Panc1 (cell line): ENCODE data around the gene TTC38. TPM values are rescaled to one million over a fixed set of nuclear protein-coding genes. Genes with fewer than 3 reads are reported as not detected.

Experiments used
- ATAC-seq: fragments of 200-7000 bp; cut with Tn5 transposase; 2 replicates; pipeline ENCODE4 v1.9.1; 2020; ENCODE audit warnings: mild to moderate bottlenecking, moderate library complexity
- BruUV-seq: library from RNA; stranded (reverse); fragments of 400-500 nt; replicated peaks from 2 replicates; lab custom pipeline; 2021; lab: Mats Ljungman, UMichigan
- CTCF ChIA-PET: fragments of 300-600 bp; sonication (Branson Sonifier 250); formaldehyde crosslinking; loops from one replicate; lab custom pipeline; 2022; ENCODE audit warnings: antibody characterized with exemption; lab: Charles Lee
- POLR2A ChIA-PET: fragments of 300-600 bp; sonication (Branson Sonifier 250); formaldehyde crosslinking; loops from one replicate; lab custom pipeline; 2022; ENCODE audit warnings: antibody characterized with exemption; lab: Charles Lee
- DNase-seq: peaks from one replicate; pipeline ENCODE4 v3.0.0-alpha.2; 2010; ENCODE audit warnings: low read depth, low spot score
- H3K27ac ChIP-seq: 2 replicates; pipeline ENCODE4 v1.5.1; 2011; ENCODE audit warnings: mild to moderate bottlenecking, low read length, inconsistent platforms
- H3K27me3 ChIP-seq: fragments of 200-500 bp; sonication (Bioruptor generic); 2 replicates; pipeline ENCODE4 v1.6.0; 2014; ENCODE audit warnings: low read length, inconsistent platforms; ENCODE audit not compliant: control insufficient read depth, insufficient read depth
- H3K36me3 ChIP-seq: fragments of 200-500 bp; sonication (Bioruptor generic); 2 replicates; pipeline ENCODE4 v1.5.1; 2014; ENCODE audit warnings: inconsistent platforms, mild to moderate bottlenecking, low read length, moderate library complexity; ENCODE audit not compliant: control insufficient read depth, insufficient read depth
- H3K4me1 ChIP-seq: 2 replicates; pipeline ENCODE4 v1.5.1; 2011; ENCODE audit warnings: inconsistent platforms, mild to moderate bottlenecking, low read length, moderate library complexity; ENCODE audit not compliant: control insufficient read depth, insufficient read depth
- H3K4me3 ChIP-seq, 2 experiments: 2 replicates each; pipeline ENCODE4 v1.5.1; 2011 to 2012; ENCODE audit warnings: low read depth in 2 of 2, low read length in 2 of 2, mild to moderate bottlenecking in 2 of 2, inconsistent platforms in 1 of 2, moderate library complexity in 1 of 2
- H3K9me3 ChIP-seq: fragments of 200-500 bp; sonication (Bioruptor generic); 2 replicates; pipeline ENCODE4 v1.5.1; 2014; ENCODE audit warnings: low read depth, mild to moderate bottlenecking, inconsistent platforms, low read length, moderate library complexity; ENCODE audit not compliant: control insufficient read depth, insufficient read depth
- CTCF ChIP-seq: fragments of 450-650 bp; IDR thresholded peaks from 2 replicates; pipeline ENCODE4 v1.5.1; 2017; ENCODE audit warnings: mild to moderate bottlenecking
- POLR2AphosphoS5 ChIP-seq: IDR thresholded peaks from 2 replicates; pipeline ENCODE4 v1.6.1; 2012; ENCODE audit warnings: mild to moderate bottlenecking, low read depth, low read length, moderate library complexity
- REST ChIP-seq, 2 experiments: IDR thresholded peaks; 2 replicates each; pipeline ENCODE4 v1.6.1; 2011 to 2012; ENCODE audit warnings: low read depth in 2 of 2, control low read depth in 1 of 2, low read length in 1 of 2, mild to moderate bottlenecking in 1 of 2, moderate library complexity in 1 of 2; ENCODE audit not compliant: insufficient read depth in 1 of 2
- SIN3A ChIP-seq: IDR thresholded peaks from 2 replicates; pipeline ENCODE4 v1.6.1; 2012; ENCODE audit warnings: low read depth, mild to moderate bottlenecking, low read length, moderate library complexity, borderline replicate concordance; ENCODE audit not compliant: insufficient read depth
- TCF7L2 ChIP-seq: IDR thresholded peaks from 2 replicates; pipeline ENCODE4 v1.6.1; 2011; ENCODE audit warnings: mild to moderate bottlenecking, low read depth, low read length, inconsistent platforms
- in situ Hi-C: cut with HindIII; loops from 2 replicates; pipeline ENCODE4 v1.10.0; 2016; ENCODE audit warnings: low sequenced_read_pairs, low pct_unique_long_range_greater_than_20kb
- intact Hi-C: fragments of 100-400 bp; cut with micrococcal nuclease; formaldehyde crosslinking; loops from one replicate; pipeline ENCODE4 v1.10.0; 2022; ENCODE audit not compliant: unreplicated experiment
- total RNA-seq: library from RNA; stranded (reverse); gene quantifications from one replicate; pipeline ENCODE4 v1.2.1, GENCODE V29; 2021; ENCODE audit not compliant: unreplicated experiment

Gene TTC38
- total RNA-seq, 1 experiment from 2014 or later = 14.0 TPM

GRCh38 chr22:46288846-46289243, 21.0 kb downstream of the TTC38 start:
- no peaks in the 10 kb centered on the region for H3K36me3 ChIP-seq
- H3K4me1 ChIP-seq = no peaks in the 10 kb centered on the region
- ATAC-seq (no peak), DNase-seq (no peak)
- POLR2A ChIA-PET = no interaction called here
- no peaks in the 10 kb centered on the region for H3K9me3 ChIP-seq
- H3K4me3 ChIP-seq = no peak overlapping the region
- H3K27ac ChIP-seq = no peak overlapping the region
- TF ChIP-seq SIN3A (no peak), TCF7L2 (no peak), POLR2AphosphoS5 (no peak), REST (IDR thresholded peaks at IDR 0.05; ENCODE audit: insufficient read depth in 1 of 2, low read depth in 2 of 2, low read length in 1 of 2) (no peak), CTCF (no peak)
- intact Hi-C loops (no loop called here), in situ Hi-C loops (no loop called here)
- BruUV-seq = no TSS peak
- H3K27me3 ChIP-seq = no peaks in the 10 kb centered on the region
- CTCF ChIA-PET = no interaction called here

- POLR2A ChIA-PET = no interaction called here
- DNase-seq (no peak), ATAC-seq (no peak)
- no peaks in the 10 kb centered on the region for H3K27me3 ChIP-seq
- TF ChIP-seq SIN3A = no peak
- TF ChIP-seq POLR2AphosphoS5 = no peak
- no peak for TF ChIP-seq REST (IDR thresholded peaks at IDR 0.05; ENCODE audit: insufficient read depth in 1 of 2, low read depth in 2 of 2, low read length in 1 of 2)
- no peak for TF ChIP-seq TCF7L2
- TF ChIP-seq CTCF = no peak
- no peak overlapping the region for H3K27ac ChIP-seq
- H3K36me3 ChIP-seq = no peaks in the 10 kb centered on the region
- H3K9me3 ChIP-seq = no peaks in the 10 kb centered on the region
- no TSS peak for BruUV-seq
- CTCF ChIA-PET = no interaction called here
- H3K4me3 ChIP-seq = no peak overlapping the region
- H3K4me1 ChIP-seq = no peaks in the 10 kb centered on the region
- in situ Hi-C loops = no loop called here
- intact Hi-C loops = no loop called here
Observed at GRCh38 chr22:46289244-46289891, 21.6 kb downstream of the TTC38 start.
